C4-2B (cell line): ENCODE results near the gene CSNK2A3.

Experiments
- H3K27ac ChIP-seq: fragments of 450-650 bp; 2 replicates; pipeline ENCODE4 v1.5.1; 2017
- ZFX ChIP-seq: fragments of 450-650 bp; IDR thresholded peaks from 2 replicates; pipeline ENCODE4 v1.6.1; 2017
- TF ChIP-seq, protein P1 (sequence below): fragments of 450-650 bp; conservative IDR thresholded peaks from 2 replicates; pipeline ENCODE4 v1.5.1; 2017; ENCODE audit warnings: mild to moderate bottlenecking

CSNK2A3 gene

DNA sequence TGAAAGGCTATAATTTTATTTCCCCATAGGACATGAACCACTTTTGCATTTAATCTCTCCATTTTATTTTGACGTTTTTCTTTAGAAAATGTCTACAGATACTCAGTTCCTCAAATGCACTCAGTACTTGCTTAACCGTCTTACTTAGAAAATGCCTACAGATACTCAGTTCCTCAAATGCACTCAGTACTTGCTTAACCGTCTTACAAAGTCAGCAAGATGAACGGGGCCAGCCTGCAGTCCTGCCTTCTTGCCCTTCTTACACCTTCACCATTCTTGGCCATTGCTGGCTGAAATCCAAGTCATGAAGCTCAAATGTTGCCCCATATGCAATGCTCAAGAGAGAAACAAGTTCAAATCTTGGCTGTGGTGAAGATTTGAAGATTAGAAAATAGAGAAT is 34.1 kb downstream of the CSNK2A3 start:
- H3K27ac ChIP-seq: no peak overlapping the region
- no peak for TF ChIP-seq ZFX
- TF ChIP-seq, protein P1, sequence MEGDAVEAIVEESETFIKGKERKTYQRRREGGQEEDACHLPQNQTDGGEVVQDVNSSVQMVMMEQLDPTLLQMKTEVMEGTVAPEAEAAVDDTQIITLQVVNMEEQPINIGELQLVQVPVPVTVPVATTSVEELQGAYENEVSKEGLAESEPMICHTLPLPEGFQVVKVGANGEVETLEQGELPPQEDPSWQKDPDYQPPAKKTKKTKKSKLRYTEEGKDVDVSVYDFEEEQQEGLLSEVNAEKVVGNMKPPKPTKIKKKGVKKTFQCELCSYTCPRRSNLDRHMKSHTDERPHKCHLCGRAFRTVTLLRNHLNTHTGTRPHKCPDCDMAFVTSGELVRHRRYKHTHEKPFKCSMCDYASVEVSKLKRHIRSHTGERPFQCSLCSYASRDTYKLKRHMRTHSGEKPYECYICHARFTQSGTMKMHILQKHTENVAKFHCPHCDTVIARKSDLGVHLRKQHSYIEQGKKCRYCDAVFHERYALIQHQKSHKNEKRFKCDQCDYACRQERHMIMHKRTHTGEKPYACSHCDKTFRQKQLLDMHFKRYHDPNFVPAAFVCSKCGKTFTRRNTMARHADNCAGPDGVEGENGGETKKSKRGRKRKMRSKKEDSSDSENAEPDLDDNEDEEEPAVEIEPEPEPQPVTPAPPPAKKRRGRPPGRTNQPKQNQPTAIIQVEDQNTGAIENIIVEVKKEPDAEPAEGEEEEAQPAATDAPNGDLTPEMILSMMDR: no peak

DNA sequence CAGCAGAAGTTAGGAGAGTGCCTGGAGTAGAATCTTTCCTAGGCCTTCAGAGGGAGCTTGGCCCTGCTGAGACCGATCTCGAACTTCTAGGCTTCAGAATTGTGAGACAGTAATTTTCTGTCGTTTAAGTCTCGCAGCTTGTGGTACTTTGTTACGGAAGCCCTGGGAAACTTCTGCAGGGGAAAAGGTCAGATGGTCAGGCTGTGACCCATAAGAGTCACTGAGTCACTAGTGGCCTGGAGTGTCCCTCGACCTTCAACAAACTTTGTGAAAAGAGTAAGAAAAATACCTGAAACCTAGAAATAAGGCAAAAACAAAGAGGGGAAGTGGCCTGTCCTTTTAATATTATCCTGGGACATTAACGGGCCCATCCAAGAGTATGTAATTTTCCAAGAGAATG is 34.6 kb downstream of the CSNK2A3 start:
- no peak for TF ChIP-seq ZFX
- TF ChIP-seq, protein P1: no peak
- H3K27ac ChIP-seq: no peak overlapping the region

DNA sequence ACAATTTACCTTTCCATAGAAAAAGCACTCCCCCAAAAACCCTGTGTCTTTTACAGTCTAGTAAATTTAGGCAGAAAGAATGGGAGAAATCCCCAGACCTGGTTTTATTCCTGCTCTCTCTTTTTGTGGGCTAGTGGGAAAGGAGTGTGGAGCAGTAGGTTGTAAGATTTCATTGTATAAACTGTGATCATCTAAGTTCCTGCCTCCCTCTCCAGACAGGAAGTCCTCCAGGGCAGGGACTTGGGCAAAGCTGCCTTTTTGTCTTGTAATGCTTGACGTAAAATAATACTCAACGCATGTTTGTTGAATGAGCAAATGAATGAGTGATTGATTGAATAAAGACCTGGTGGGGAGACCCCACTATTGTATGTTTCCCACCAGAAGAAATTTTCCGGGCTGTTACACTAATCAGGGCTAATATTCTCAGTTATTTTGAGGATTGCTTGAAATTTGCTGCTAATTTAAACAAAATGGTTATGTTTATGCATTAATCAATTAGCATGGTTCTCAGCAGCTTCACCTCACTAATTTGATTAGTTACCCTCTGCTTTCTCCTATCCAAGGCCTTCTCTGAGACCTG is 36.3 kb downstream of the CSNK2A3 start:
- H3K27ac ChIP-seq: no peak overlapping the region
- no peak for TF ChIP-seq ZFX
- TF ChIP-seq, protein P1: no peak

DNA sequence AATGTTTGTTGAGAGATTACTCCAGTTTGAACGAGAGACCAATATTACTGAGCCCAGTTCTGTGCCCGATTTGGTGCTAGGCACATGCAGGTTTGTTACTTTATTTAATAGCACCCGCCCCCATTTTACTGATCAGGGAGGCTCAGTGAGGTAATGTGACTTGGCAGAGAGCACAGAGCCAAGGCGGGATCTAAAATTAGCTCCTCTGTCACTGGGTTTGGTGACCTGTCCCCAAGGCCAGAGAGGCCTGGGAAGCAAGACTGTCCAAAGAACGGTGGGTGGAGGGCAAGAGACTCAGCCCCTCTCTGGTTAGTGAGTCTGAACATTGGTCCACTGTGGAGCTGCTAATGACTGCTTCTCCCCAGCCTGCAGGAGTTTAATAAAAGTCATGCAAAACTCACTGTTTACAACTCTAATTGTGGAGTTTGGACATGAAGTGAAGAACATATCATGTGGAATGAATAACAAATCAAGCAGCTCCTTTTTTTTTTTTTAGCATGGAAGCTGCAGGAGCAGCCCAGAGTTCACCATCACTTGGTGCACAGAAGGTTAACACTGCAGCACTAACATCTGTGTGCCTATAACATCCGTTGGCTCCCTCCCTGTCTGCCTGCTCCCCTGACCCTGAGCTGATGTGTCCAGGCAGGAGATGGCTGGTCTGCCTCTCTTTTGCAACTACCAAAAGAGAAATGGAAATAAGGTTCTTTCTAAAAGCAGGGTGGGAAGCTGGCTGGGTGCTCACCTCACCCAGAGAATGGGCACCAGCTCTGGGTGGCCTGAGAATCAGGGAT is 39.0 kb downstream of the CSNK2A3 start:
- no peak overlapping the region for H3K27ac ChIP-seq
- TF ChIP-seq, protein P1: no peak
- no peak for TF ChIP-seq ZFX

DNA sequence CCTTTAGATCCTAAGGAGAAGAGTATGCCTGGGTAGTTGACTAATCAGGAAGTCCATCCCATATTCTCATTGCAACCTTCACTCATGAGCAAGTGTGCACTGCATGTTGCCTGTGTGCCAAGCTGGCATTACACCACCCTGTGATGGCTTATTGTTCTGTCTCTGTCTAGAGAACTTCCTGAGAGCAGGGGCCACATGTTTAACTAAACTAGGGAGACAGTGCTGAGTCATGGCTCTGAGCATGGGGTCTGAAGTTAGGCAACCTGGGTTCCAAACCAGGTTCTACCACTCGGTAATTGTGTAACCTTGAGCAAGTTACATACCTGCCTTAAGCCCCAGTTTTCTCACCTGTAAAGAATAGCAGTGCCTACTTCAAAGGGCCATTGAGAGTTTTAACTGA is 39.6 kb downstream of the CSNK2A3 start:
- TF ChIP-seq, protein P1: no peak
- TF ChIP-seq ZFX: no peak
- no peak overlapping the region for H3K27ac ChIP-seq

DNA sequence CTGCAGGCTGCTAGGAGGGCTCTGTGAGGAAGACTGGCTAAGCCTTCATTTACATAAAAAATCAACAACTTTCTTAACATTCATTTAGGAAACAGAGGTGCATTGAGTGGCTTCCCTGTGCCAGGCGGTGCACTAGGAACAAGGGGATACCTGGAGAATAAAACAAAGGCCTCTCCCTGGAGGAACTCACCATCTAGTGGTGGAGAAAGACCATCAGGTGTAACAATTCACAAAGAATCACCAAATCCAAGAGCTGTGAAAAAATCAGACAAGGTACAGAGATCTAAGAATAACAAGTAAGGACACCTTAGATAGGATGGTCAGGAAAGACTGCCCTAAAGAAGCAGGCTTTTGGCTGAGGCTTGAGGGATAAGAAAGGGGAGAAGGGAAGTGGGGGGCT is 40.3 kb downstream of the CSNK2A3 start:
- no peak overlapping the region for H3K27ac ChIP-seq
- TF ChIP-seq, protein P1: no peak
- no peak for TF ChIP-seq ZFX

DNA sequence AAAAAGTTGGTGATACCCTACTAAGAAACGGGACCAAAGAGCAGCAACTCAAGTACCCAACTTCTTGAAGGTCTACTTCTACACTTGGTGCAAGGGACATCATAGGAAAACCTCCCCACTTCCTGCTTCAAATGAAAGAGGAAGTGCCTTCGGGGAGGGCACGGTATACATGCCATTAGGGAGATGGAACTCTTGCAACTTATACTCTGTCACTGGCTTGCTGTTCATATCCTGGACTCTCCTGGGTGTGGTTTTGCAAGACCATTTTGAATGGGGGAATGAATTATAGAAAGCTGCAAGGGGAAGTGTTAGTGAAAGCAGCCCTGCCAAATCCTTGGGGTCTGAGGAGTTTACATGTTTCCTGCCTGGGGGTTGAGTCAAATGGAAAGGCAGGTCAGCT is 41.9 kb downstream of the CSNK2A3 start:
- no peak for TF ChIP-seq ZFX
- TF ChIP-seq, protein P1: no peak
- H3K27ac ChIP-seq: no peak overlapping the region
